A673 (cell line): ENCODE measurements around the gene TDRKH.

Experiments
- CTCF ChIP-seq: fragments of 300-800, 200-600 bp; sonication (generic); conservative IDR thresholded peaks from 2 replicates; pipeline ENCODE4 v1.5.1; 2017; ENCODE audit warnings: low read depth, mild to moderate bottlenecking, antibody characterized with exemption, low read length, moderate library complexity, mixed read lengths
- EZH2 ChIP-seq: fragments of 200-600 bp; sonication (generic); IDR thresholded peaks from 2 replicates; pipeline ENCODE4 v1.6.1; 2017; ENCODE audit warnings: borderline replicate concordance, low read depth, mild to moderate bottlenecking, mixed read lengths, antibody characterized with exemption, low read length; ENCODE audit not compliant: poor library complexity, severe bottlenecking

DNA sequence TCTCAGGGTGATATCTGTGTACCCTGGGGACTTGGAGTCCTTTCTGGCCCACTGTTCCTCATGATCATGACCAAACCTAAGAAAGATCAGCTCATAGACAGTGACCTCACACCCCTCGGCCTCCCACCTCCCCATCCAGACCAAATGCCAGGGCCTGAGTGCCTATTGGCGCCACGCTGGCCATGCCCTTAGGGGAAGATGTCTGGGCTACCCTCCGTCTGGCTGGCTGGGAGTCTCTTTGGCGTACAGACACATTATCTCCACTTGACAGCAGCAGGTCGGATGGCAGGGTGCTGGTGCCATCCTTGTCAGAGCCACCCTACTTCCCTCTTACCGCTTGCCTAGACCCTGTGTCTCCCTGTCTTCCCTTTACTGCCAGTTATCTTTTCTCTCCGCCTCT, 32.9 kb upstream of the TDRKH start:
- no peak for TF ChIP-seq CTCF
- no peak for TF ChIP-seq EZH2
